ENCODE results near the gene GALK1. TPM values are rescaled to one million over a fixed set of nuclear protein-coding genes. Genes with fewer than 3 reads are reported as not detected.

Gene GALK1
- total and polyA plus RNA-seq, 9 of the 15 experiments (the other 6 are each of a cell fraction or from before 2014, with no cell fraction given) = 0.45 to 51.6 (median 17.4) TPM

- TF ChIP-seq DLX4 (CRISPR knock-in tag; IDR thresholded peaks at IDR 0.05) = no peak
- TF ChIP-seq KDM4B (IDR thresholded peaks at IDR 0.05; ENCODE audit: borderline replicate concordance in 2 of 2, low read depth in 1 of 2) = no peak; a peak in 1 of 4 replicates
- no peak for TF ChIP-seq COPS2 (conservative IDR thresholded peaks at IDR 0.05)
- no peak for TF ChIP-seq POLR2G (IDR thresholded peaks at IDR 0.05; ENCODE audit: low read depth, low read length)
- TF ChIP-seq ZFP91 (CRISPR knock-in tag; IDR thresholded peaks at IDR 0.05) = no peak
- no peak for TF ChIP-seq SREBF2 (CRISPR knock-in tag; IDR thresholded peaks at IDR 0.05)
- TF ChIP-seq CHD2 (IDR thresholded peaks at IDR 0.05; ENCODE audit: low read depth, low read length) = no peak
- no peak for TF ChIP-seq MXI1 (IDR thresholded peaks at IDR 0.05; ENCODE audit: low read depth, low read length)
- no peak for TF ChIP-seq CEBPG (CRISPR knock-in tag; IDR thresholded peaks at IDR 0.05)
- TF ChIP-seq CEBPG (tag; conservative IDR thresholded peaks at IDR 0.05 in 1 of 2, IDR thresholded peaks at IDR 0.05 in 1 of 2) = no peak
- TF ChIP-seq ARID2 (IDR thresholded peaks at IDR 0.05) = no peak
- TF ChIP-seq RB1 (IDR thresholded peaks at IDR 0.05; ENCODE audit: low read depth) = no peak
- TF ChIP-seq YY1 (IDR thresholded peaks at IDR 0.05; ENCODE audit: borderline replicate concordance in 1 of 3, control insufficient read depth in 1 of 3, extremely low read depth in 1 of 3, insufficient read depth in 3 of 3, insufficient read length in 1 of 3, insufficient replicate concordance in 2 of 3, low read depth in 1 of 3, low read length in 2 of 3) = peak in 2 of 3 experiments; percentile 7 to 30
- no peak for TF ChIP-seq TEAD2 (tag; IDR thresholded peaks at IDR 0.05)
- no peak for TF ChIP-seq FOXP1 (CRISPR knock-in tag; IDR thresholded peaks at IDR 0.05)
- no peak for TF ChIP-seq ZBTB1 (CRISPR knock-in tag; IDR thresholded peaks at IDR 0.05; ENCODE audit: borderline replicate concordance, low read depth)
- no peak for TF ChIP-seq CREB1 (IDR thresholded peaks at IDR 0.05)
- no peak for TF ChIP-seq CREB1 (CRISPR knock-in tag; IDR thresholded peaks at IDR 0.05)
- peak; percentile 43; the same call in 1 of the 2 replicates for TF ChIP-seq STAG1 (CRISPR knock-in tag; IDR thresholded peaks at IDR 0.05; ENCODE audit: borderline replicate concordance)
- no peak for TF ChIP-seq ZNF79 (CRISPR knock-in tag; IDR thresholded peaks at IDR 0.05; ENCODE audit: low read depth)
- TF ChIP-seq SMARCE1 (IDR thresholded peaks at IDR 0.05) = no peak
- no peak for TF ChIP-seq MCM3 (IDR thresholded peaks at IDR 0.05)
- no peak for TF ChIP-seq ILK (tag; IDR thresholded peaks at IDR 0.05; ENCODE audit: borderline replicate concordance, low read depth)
- no peak for TF ChIP-seq MCM5 (IDR thresholded peaks at IDR 0.05; ENCODE audit: low read depth)
- no peak for TF ChIP-seq ZBTB8A (IDR thresholded peaks at IDR 0.05; ENCODE audit: partially characterized antibody)
- TF ChIP-seq MEF2A (IDR thresholded peaks at IDR 0.05; ENCODE audit: control insufficient read depth, low read depth, low read length) = 0 out of 2 replicates have a peak, but pooled peaks have one; percentile 39
These were observed 13.9 kb upstream of the GALK1 start (continued) for GRCh38 chr17:75778861-75779249.

All from K562 (cell line).